Trophoblast cell (in vitro differentiated cells and primary cell): ENCODE results near the gene UBR1.
"Not testable (repeated sequence)": the region's sequence is repeated elsewhere in the genome, so short reads cannot be mapped to it uniquely, and the experiment has no call there.

Experiments used
- DNase-seq, 2 donors: peaks; one replicate each; pipeline ENCODE4 v3.0.0-alpha.2; 2016
- H2AFZ ChIP-seq: 2 replicates; pipeline ENCODE4 v1.6.1; 2013; ENCODE audit warnings: low read length, moderate library complexity, mild to moderate bottlenecking; ENCODE audit not compliant: insufficient read depth, poor library complexity
- H2AK5ac ChIP-seq: 2 replicates; pipeline ENCODE4 v1.6.1; 2013; ENCODE audit warnings: mild to moderate bottlenecking, low read length
- H2BK120ac ChIP-seq: 2 replicates; pipeline ENCODE4 v1.6.1; 2013; ENCODE audit warnings: low read length, mild to moderate bottlenecking, moderate library complexity; ENCODE audit not compliant: insufficient read depth, poor library complexity
- H2BK12ac ChIP-seq: 2 replicates; pipeline ENCODE4 v1.6.1; 2013; ENCODE audit warnings: mild to moderate bottlenecking, low read length, moderate library complexity
- H2BK5ac ChIP-seq: 2 replicates; pipeline ENCODE4 v1.6.1; 2013; ENCODE audit warnings: low read length, low read depth, moderate library complexity, mild to moderate bottlenecking; ENCODE audit not compliant: poor library complexity
- H3K14ac ChIP-seq: 2 replicates; pipeline ENCODE4 v1.6.1; 2013; ENCODE audit warnings: mild to moderate bottlenecking, low read length
- H3K18ac ChIP-seq: 2 replicates; pipeline ENCODE4 v1.6.1; 2013; ENCODE audit warnings: mild to moderate bottlenecking, low read length
- H3K23ac ChIP-seq: 2 replicates; pipeline ENCODE4 v1.6.1; 2013; ENCODE audit warnings: low read length
- H3K27ac ChIP-seq: 2 replicates; pipeline ENCODE4 v1.5.1; 2013; ENCODE audit warnings: low read depth, mild to moderate bottlenecking, inconsistent platforms, low read length, moderate library complexity
- H3K27me3 ChIP-seq: 2 replicates; pipeline ENCODE4 v1.6.1; 2013; ENCODE audit warnings: inconsistent platforms, mild to moderate bottlenecking, low read length, moderate library complexity; ENCODE audit not compliant: insufficient read depth
- H3K36me3 ChIP-seq, 2 experiments: 1 replicate in 1 of 2; 2 replicates in 1 of 2; pipeline ENCODE4 v1.6.1; 2013; ENCODE audit warnings: low read length in 2 of 2, mild to moderate bottlenecking in 2 of 2, moderate library complexity in 1 of 2; ENCODE audit not compliant: insufficient read depth in 2 of 2, control insufficient read depth in 1 of 2
- H3K4ac ChIP-seq: 2 replicates; pipeline ENCODE4 v1.6.1; 2013; ENCODE audit warnings: low read depth, mild to moderate bottlenecking, low read length, moderate library complexity
- H3K4me1 ChIP-seq, 2 experiments: 1 replicate in 1 of 2; 2 replicates in 1 of 2; pipeline ENCODE4 v1.6.1; 2013; ENCODE audit warnings: low read length in 2 of 2, mild to moderate bottlenecking in 2 of 2, moderate library complexity in 1 of 2; ENCODE audit not compliant: insufficient read depth in 2 of 2, control insufficient read depth in 1 of 2
- H3K4me2 ChIP-seq: 2 replicates; pipeline ENCODE4 v1.6.1; 2013; ENCODE audit warnings: inconsistent platforms, mild to moderate bottlenecking, low read length, moderate library complexity
- H3K4me3 ChIP-seq: 2 replicates; pipeline ENCODE4 v1.5.1; 2013; ENCODE audit warnings: mild to moderate bottlenecking, low read depth, low read length, inconsistent platforms
- H3K79me1 ChIP-seq: one replicate; pipeline ENCODE4 v1.6.1; 2013; ENCODE audit warnings: low read length
- H3K79me2 ChIP-seq: 2 replicates; pipeline ENCODE4 v1.6.1; 2013; ENCODE audit warnings: low read length, mild to moderate bottlenecking; ENCODE audit not compliant: control insufficient read depth, insufficient read depth, poor library complexity
- H3K9ac ChIP-seq: 2 replicates; pipeline ENCODE4 v1.6.1; 2013; ENCODE audit warnings: mild to moderate bottlenecking, low read length
- H3K9me3 ChIP-seq: 2 replicates; pipeline ENCODE4 v1.6.1; 2013; ENCODE audit warnings: low read depth, mild to moderate bottlenecking, control low read depth, inconsistent platforms, low read length; ENCODE audit not compliant: insufficient read depth
- H4K12ac ChIP-seq: 2 replicates; pipeline ENCODE4 v1.6.1; 2013; ENCODE audit warnings: low read depth, mild to moderate bottlenecking, low read length, moderate library complexity
- H4K8ac ChIP-seq: 2 replicates; pipeline ENCODE4 v1.6.1; 2013; ENCODE audit warnings: low read depth, mild to moderate bottlenecking, low read length, moderate library complexity
- H4K91ac ChIP-seq: one replicate; pipeline ENCODE4 v1.6.1; 2013; ENCODE audit warnings: low read depth, mild to moderate bottlenecking, low read length, moderate library complexity
- WGBS: extraction: QIAGEN DNeasy Blood & Tissue Kit; methylation state at CpG from one replicate; pipeline ENCODE4 v1.1.7; 2013; ENCODE audit warnings: missing lambda C conversion rate; ENCODE audit not compliant: insufficient read length, insufficient coverage; ENCODE audit errors: extremely low coverage; 5-methylcytosine and 5-hydroxymethylcytosine counted together

Gene UBR1

GRCh38 chr15:43128174-43128979, 22.5 kb upstream of the UBR1 start:
- H4K8ac ChIP-seq, H3K27me3 ChIP-seq, H3K18ac ChIP-seq, H2BK120ac ChIP-seq, H3K36me3 ChIP-seq, H3K9me3 ChIP-seq, H3K4ac ChIP-seq, H3K27ac ChIP-seq, H2AK5ac ChIP-seq, H3K79me2 ChIP-seq, H3K4me3 ChIP-seq, H3K9ac ChIP-seq, H3K14ac ChIP-seq, H3K79me1 ChIP-seq, H4K12ac ChIP-seq, H3K23ac ChIP-seq, H2AFZ ChIP-seq, H2BK5ac ChIP-seq, H4K91ac ChIP-seq, H3K4me1 ChIP-seq, H2BK12ac ChIP-seq, H3K4me2 ChIP-seq: not testable (repeated sequence)
- no CpG with 5 or more reads among the region's 10 CpGs for WGBS
- DNase-seq: peak; percentile 17 to 34

- H4K91ac ChIP-seq: no peak overlapping the region
- no peak overlapping the region for H3K23ac ChIP-seq
- H3K4ac ChIP-seq: no peak overlapping the region
- no peak overlapping the region for H3K9ac ChIP-seq
- no peak overlapping the region for H2AFZ ChIP-seq
- H2AK5ac ChIP-seq: no peak overlapping the region
- no peak for DNase-seq
- H4K12ac ChIP-seq: no peak overlapping the region
- H3K79me1 ChIP-seq: no peaks in the 10 kb centered on the region
- no peaks in the 10 kb centered on the region for H3K9me3 ChIP-seq
- no CpG with 5 or more reads among the region's 2 CpGs for WGBS
- H2BK120ac ChIP-seq: no peak overlapping the region
- no peak overlapping the region for H3K4me2 ChIP-seq
- H3K79me2 ChIP-seq: no peaks in the 10 kb centered on the region
- no peaks in the 10 kb centered on the region for H3K36me3 ChIP-seq
- H2BK12ac ChIP-seq: no peak overlapping the region
- no peak overlapping the region for H3K27ac ChIP-seq
- H3K14ac ChIP-seq: no peak overlapping the region
- no peak overlapping the region for H3K18ac ChIP-seq
- H4K8ac ChIP-seq: no peak overlapping the region
- H3K4me3 ChIP-seq: no peak overlapping the region
- H3K27me3 ChIP-seq: no peaks in the 10 kb centered on the region
- H3K4me1 ChIP-seq: peaks cover under 1 to 4% of the 10 kb centered on the region in 2 experiments
- no peak overlapping the region for H2BK5ac ChIP-seq
Measured at GRCh38 chr15:43127752-43128151, 21.9 kb upstream of the UBR1 start.

- Histone ChIP-seq H3K36me3 (no peaks in the 10 kb centered on the region), H3K4me2 (no peak overlapping the region), H3K9me3 (no peaks in the 10 kb centered on the region), H4K91ac (no peak overlapping the region), H3K18ac (no peak overlapping the region), H2BK120ac (no peak overlapping the region), H3K4me3 (no peak overlapping the region), H2BK12ac (no peak overlapping the region), H3K27me3 (no peaks in the 10 kb centered on the region), H2BK5ac (no peak overlapping the region), H2AK5ac (no peak overlapping the region), H3K4me1 (peaks cover 3 to 7% of the 10 kb centered on the region in 2 experiments), H3K4ac (no peak overlapping the region), H4K8ac (no peak overlapping the region), H2AFZ (no peak overlapping the region), H4K12ac (no peak overlapping the region), H3K23ac (no peak overlapping the region), H3K79me1 (no peaks in the 10 kb centered on the region), H3K79me2 (no peaks in the 10 kb centered on the region), H3K14ac (no peak overlapping the region), H3K9ac (no peak overlapping the region), H3K27ac (no peak overlapping the region)
- no CpG with 5 or more reads among the region's 6 CpGs for WGBS
- no peak for DNase-seq
Measured at GRCh38 chr15:43126356-43126755, 20.5 kb upstream of the UBR1 start.

DNA sequence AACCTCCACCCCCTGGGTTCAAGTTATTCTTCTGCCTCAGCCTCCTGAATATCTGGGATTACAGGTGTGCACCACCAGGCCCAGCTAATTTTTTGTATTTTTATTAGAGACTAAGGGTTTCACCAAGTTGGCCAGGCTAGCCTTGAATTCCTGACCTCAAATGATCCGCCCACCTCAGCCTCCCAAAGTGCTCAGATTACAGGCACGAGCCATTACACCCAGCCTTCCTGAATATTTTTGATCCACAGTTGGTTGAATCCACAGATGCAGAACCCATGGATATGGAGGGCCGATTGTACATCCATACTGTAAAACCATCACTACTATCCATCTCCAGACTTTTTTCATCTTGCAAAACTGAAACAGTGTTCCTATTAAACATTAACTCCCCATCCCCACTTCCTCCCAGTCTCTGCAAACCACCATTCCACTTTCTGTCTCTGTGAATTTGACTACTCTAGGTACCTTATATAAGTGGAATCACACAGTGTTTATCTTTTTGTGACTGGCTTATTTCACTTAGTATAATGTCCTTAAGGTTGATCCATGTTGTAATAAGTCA, 19.3 kb upstream of the UBR1 start:
- Histone ChIP-seq H3K27ac (no peak overlapping the region), H2BK12ac (no peak overlapping the region), H3K14ac (no peak overlapping the region), H4K91ac (no peak overlapping the region), H3K79me1 (no peaks in the 10 kb centered on the region), H3K36me3 (no peaks in the 10 kb centered on the region), H3K4ac (no peak overlapping the region), H3K9me3 (no peaks in the 10 kb centered on the region), H2AFZ (no peak overlapping the region), H4K8ac (no peak overlapping the region), H3K4me1 (peaks cover 3 to 7% of the 10 kb centered on the region in 2 experiments), H3K9ac (no peak overlapping the region), H2BK120ac (no peak overlapping the region), H3K18ac (no peak overlapping the region), H4K12ac (no peak overlapping the region), H3K27me3 (no peaks in the 10 kb centered on the region), H3K4me3 (no peak overlapping the region), H3K23ac (no peak overlapping the region), H2BK5ac (no peak overlapping the region), H2AK5ac (no peak overlapping the region), H3K4me2 (no peak overlapping the region), H3K79me2 (no peaks in the 10 kb centered on the region)
- no CpG with 5 or more reads among the region's 3 CpGs for WGBS
- no peak for DNase-seq
